Ureter (tissue), 1 donor: ENCODE results near the gene AVPR2. TPM values are rescaled to one million over a fixed set of nuclear protein-coding genes. Genes with fewer than 3 reads are reported as not detected.

Experiments used
- DNase-seq: peaks from one replicate; pipeline ENCODE4 v3.0.0-alpha.2; 2020; ENCODE audit warnings: low spot score
- total RNA-seq: library from RNA; stranded (reverse); gene quantifications from one replicate; pipeline ENCODE4 v1.2.4, GENCODE V29; 2023
- donor health status: DM: yes; HTN: yes; CAD: no.

AVPR2 gene
- total RNA-seq, 1 donor from 2014 or later: 2.3 TPM

DNA sequence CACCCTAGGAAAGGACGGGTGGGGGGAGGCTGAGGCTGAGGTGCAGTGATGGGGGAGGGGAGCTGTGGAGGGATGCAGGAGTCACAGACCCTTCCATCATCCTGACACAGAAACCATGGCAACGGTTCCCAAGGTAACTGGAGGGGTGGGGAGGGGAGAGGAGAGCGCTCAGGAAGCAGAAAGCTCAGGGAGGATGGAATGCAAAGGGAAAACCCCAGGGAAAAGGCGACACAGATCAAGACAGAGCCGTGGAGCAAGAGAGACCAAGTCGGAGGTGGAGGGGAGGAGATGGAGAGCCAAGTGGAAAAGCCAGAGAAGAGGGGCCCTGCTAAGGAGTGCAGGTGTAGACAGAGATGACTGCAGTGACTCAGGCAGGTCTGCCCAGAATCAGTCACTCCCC lies 33.0 kb upstream of the AVPR2 start:
- no peak for DNase-seq

DNA sequence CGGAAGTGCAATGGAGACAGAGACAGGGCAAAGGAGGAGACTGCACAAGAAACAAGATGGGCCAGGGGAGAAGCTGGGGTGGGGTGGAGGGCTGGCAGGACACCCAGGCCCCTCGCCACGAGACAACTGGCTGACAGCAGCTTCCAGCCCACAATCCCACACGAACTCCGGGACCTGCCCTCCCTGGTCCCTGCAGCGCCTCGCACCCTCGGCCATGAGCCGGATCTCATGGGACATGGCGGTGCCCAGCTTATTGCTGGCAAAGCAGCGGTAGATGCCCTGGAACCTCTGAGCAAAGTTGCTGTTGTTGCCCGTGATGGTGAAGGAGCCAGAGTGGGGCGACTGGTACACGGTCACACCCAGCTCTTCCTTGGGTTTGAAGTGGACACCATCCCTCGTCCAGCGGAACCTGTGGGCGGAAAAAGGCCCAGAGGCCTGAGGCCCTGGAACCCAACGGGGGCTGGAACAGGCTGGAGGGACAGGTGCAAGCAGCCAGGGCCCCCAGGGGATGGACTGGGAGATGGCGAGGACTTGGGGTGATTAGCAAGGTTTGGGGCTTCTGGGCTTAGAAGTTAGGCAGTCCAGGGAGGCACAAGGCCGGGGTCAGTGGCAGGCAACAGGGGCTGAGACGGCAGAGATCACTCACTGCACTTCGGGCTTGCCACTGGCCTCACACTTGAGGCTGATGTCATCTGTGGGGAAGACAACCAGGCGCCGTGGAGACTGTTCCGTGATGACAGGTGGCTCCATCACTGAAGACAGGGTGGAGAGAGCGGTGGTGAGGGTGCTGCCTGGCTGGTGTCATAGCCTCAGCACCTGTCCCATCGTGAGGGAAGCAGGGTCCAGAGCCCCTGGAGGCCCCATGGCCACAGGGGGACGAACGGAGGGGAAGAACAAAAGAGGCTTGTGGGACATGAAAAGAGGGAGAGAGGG lies 32.3 kb upstream of the AVPR2 start:
- no peak for DNase-seq

DNA sequence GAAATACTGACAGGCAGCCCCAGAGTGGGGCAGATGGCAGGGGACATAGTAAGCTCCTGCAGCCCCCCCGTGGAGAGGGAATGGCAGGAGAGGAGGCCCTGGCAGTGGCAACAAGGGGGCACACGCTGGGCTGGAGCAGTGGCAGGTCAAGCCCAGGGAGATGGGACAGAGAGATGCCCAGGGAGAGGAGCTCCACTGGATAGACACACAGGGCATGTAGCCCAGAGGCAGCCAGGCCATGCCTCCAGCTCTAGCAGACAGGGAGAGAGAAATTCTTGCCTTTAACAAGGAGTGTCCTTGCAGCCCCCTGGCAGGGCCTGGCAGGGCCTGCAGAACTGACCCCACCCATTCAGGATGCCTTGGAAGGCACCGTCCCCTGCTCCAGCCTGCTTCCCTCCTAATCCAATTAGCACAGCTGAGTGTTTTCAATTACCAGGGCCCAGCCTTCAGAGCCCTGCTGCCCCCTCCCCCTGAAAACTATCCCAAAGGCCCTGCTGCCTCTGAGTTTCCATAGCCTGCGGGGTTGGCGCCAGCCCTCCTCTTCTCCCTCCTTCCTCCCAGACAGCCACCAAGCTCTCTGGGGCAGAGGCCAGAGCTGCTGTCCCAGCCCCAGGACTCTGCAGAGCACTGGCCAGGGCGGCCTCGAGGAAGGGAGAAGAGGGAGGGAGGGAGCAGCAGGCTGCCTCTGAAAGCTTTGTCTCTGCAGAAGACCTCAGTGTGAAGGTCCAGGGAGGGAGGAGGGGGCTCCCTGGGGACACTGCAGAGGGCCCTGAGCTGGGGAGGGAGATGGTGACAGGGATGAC lies 31.0 kb upstream of the AVPR2 start:
- DNase-seq: no peak

DNA sequence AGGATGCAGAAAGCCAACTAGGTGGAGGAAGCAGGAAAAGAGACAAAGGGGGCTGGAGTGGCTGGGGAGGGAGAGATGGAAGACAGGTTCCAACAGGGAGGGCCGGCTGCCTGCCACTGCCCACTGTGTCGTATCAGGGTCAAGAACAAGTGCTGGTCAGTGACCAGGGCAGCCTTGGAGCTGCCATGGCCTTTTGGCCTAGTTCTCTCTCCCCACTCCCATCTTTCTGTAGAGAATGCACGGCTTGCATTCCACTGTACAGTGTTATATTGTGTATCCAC lies 30.4 kb upstream of the AVPR2 start:
- DNase-seq: no peak

DNA sequence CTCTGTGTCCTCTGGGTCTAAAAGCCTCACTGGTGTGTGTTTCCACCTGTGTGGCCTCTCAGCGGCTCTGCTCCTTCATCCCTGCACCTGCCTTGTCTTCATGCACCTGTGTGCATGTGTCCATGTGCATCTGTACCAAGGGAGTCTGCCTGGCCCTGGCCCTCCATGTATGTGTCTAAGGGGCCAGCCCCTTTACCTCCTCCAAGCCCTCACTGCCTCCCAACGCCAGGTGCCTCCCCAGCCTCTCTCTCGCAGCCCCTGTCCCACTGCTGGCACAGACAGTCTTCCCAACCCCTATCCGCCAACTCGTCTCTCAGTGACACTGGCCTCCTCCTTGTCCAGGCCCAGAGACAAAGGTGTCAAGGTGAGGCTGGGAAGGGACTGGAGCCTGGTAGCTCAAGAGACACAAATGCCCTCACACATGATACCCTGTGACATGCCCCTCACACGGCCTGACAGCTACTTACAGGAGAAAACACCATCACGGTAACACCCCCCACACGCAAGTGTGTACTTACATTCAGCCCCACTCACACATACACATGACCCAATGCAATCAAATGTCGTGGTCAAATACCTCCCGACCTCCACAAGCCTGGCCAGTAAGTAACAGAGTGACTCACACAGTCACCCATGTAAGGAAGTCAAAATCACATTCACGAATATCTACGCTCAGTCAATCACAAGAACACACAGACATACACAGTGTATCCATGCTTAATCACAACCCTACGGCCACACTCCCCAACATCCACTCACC lies 29.9 kb upstream of the AVPR2 start:
- no peak for DNase-seq

DNA sequence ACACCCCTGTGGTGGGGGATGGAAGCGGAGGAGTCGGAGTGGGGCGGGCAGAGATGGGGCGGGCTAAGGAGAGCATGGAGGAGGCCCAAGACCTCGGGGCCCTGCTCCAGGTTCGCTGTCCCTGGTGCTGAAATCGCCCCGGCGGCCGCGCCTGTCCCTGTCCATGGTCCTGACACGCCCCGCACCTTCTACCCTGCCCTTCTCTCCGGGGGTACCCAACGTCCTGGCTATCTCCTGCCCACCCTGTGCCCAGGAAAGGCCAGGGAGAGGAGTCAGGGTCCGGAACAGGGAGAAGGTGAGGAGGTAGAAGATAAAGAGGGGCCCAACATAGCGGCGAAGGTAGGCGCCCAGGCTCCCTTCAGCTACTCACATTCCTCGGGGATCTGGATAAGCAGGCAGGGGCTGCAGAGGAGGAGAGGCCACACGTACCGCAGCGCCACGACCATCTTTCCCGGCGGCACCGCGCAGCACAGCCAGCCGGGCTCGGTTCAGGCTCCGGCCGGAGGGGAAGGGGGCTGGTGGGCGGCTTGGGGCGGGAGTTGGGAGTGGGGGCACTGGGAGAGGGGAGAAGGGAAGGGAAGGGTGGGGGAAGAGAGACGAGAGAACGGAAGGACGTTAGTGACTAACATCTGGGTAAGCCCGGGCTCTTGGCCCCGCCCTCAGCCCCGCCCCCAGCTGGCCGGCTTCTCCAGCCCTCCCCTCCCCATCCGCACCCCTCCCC lies 28.9 kb upstream of the AVPR2 start:
- peak; percentile 62 for DNase-seq

DNA sequence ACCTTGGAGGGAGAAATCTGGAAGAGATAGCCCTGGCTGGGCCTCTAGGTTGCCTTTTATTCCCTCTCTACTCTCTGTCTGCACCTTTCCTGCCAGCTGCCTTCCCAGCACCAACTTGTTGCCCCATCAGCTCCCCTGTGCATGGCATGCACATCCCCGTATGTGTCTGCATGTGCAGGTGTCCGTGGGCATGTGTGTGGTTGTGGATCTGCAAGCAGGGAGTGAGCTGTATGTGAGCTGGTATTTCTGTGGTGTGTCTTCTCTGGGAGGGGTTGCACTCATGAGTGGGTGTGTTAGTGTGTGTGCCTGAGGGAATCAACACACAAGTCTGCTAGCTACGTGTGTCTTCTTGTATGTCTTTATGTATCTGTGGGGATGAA lies 28.4 kb upstream of the AVPR2 start:
- no peak for DNase-seq

DNA sequence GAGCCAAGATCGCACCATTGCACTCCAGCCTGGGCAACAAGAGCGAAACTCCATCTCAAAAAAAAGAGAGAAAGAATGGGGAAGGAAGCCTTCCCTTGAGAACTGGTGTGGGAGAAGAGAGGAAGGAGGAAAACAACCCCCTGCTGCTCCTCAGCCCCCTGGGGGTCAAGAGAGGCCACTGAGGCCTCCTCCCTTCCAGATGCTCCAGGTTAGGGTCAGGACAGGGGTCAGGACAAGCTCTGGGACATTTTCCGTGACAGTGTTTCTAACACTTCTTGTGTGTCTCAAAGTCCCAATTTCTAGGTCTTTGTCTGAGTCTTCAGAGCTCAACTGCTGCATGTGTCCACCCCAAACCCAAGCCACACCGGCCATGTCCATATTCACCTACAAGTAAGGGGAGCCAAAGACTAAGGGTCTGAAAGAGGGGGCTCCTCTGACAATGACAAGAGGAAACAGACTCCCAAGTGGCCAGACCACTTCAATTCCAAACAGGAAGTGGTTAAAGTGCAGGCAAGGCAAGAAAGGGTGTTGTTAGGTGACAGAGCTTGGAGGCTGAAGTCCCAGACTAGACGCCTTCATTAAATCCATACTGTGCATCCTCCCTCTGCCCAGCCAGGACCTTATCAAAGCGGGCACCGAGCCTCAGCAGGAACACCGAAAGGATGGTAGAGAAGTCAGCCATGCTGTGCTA lies 26.8 kb upstream of the AVPR2 start:
- no peak for DNase-seq

DNA sequence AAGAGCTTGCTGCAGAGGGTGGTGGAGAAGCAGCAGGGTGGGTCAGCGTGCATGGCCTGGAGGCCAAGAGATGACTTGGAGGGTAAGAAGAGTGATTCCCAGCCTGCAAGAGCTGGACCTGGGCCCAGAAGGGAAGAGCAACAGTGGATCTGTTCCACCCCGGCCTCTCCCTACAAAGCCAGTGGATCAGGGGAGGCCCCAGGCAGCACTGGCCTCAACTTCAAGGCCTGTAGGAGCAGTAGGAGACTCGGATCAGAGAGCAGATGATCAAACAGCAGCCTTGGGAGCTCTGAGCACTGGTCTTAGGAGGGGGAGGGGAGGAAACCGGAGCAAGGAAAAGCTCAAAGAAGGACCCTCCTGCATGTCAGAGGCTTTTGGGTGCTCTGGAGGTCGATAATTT lies 26.1 kb upstream of the AVPR2 start:
- DNase-seq: no peak

DNA sequence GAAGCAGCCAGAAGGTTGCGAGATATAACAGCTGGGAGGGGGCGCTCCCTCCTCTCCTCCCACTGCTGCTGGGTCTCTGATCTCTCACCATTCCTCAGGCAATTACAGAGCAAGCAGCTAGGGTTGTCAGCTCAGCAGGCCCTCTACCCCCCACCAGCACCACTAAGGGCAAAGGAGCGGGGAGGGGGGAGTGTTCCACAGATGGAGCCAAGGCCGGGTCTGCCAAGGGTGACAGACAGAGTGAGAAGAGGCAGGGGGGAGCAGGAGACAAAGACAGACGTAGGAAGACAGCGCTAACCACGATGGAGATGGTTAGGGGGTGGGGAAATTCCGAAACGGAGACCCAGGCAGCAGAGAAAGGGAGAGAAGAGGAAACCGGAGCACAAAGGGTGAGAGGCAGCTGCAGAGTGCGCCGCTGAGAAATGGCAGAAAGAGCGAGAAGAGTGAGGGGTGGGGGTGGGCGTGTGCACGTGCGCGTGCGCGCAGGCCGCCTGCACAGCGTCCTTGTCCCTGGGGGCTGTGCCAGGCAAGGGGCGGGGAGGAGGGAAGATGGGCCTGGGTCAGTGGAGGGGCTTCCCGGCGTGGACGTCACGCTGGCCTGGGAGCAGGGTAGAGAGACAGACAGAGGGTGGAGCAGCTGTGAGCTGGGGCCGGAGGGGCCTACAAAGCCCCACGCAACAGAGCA lies 25.4 kb upstream of the AVPR2 start:
- no peak for DNase-seq

DNA sequence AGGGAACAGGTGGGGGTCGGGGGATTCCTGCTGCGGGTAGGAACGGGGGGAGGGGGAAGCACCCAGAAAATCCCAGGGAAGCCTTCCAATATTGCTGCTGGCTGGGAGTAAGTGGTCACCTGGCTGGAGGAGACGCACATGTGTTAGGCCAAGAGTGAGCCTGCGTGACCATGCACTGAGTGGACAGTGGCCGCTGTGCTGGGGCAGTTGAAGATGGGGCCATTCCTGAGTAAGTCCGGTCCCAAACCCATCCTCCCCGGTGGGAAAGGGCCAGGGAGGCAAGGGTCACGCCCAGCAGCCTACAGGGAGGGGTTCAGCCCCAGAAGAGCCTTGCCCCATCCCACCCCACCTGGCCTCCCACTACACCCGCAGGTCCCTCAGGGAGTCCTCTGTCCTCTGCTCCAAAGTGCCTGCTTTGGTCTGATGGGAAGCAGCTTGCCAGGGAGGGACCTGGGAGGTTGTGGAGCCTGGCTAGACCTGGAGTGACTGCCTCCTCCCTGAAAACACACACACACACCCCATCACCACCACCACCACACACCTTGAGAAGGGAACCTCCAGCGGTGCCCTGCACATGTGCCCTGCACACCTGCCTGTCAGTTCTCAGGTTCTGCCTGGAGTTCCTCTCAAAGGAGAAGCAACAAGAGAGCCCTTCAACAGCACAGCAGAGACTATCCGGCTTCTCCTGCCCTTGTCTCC lies 24.6 kb upstream of the AVPR2 start:
- DNase-seq: no peak

DNA sequence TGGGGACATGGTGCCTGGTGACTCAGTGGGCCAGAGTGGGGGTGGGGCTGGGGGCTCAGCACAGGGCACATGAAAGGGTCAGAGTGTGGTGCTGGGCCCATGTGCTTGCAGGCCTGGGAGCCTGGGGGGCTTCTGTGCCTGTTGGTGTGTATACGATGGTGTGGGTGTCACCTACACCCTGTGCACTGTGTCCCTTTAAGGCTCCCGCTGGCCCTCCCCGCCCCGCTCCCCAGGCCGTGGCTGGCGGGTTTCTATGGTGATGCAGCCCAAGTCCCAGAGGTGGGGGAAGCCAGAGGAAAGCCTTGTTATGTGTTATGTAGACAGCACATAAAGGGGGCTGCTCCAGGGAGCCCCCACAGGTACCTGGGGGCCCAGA lies 24.0 kb upstream of the AVPR2 start:
- DNase-seq: no peak

DNA sequence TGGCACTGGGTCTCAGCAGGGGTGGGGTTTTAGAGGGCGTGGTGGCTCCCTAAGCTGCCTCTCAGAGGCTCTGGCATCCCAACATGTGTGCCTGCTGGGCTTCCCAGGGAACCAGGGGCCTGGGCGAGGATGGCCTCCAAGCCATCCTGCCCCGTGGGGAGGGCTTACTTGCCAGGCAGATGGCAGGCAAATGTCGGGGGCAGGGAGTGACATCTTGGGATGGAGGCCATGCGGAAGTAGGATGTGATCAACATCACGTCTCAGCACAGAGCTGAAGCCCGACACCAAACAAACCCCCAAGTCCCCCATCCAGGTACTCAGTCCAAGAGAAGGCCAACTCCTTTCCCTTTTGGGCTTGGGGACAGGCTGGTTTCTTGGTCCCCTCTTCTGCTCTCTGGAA lies 23.2 kb upstream of the AVPR2 start:
- no peak for DNase-seq

DNA sequence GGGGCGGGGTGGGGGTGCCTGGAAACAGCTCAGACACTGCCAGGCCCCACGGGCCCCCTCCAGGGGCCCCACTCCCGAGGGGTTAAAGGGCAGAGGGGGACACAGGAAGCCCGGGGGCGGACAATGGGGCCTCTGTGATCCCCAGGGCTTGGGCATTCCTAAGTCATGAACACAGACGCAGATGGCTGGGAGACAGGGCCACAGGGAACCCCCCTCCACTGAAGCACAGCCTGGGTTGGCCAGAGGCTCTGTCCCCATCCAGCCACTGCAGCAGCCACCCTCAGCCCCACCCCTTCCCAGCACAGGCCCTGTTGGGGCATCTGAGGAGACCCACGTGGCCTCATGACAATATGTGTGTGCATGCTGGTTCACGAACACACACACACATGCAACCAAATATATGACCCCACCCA lies 22.4 kb upstream of the AVPR2 start:
- no peak for DNase-seq

DNA sequence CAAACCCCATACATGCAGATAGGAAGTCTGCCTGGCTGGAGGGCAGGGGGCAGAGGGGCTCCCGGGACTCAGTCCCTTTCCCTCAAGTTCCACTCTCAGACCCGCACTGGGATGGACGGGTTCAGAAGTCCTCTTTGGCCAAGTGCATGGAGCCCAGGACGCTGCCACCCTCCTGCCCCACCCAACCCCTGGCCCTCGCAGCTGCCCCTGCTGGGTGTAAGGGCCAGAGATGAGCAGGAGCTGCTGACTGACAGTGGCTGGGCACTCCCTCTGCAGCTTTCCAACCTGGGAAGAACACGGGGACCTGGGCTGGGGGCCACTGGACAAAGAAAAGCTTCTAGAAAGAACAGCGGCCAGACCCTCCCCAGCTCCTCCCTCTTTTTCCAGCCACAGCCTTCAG lies 21.9 kb upstream of the AVPR2 start:
- DNase-seq: no peak

DNA sequence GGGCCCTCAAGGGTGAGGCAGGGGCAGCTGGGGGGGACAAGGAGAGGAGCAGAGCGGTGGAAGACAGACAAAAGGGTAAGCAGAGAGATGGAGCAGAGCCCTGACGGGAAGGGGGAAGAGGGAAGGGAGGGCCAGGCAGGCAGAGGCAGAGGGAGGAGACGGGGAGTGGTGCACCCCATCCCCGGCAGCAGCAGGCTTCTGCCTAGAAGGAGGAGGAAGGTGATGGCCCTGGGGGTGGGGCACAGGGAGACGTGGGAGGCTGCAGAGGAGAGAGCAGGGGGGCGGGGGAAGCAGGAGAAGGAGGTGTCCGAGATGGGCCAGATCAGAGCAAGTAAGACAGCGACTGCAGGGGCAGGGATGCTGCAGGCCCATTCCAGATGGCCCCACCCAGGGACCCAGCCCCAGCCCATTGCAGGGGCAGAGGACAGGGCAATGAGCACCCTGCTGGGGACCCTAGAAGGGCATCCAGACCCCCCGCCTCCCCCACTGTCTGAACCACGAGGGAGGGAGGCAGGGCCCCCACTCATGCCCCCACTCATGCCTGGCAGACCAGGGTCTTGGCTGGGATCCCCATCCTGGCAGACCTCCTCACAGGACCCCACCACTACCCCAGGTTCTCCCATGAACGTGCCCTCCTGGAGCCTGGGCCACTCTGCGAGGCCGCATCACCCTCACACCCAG lies 21.2 kb upstream of the AVPR2 start:
- no peak for DNase-seq

DNA sequence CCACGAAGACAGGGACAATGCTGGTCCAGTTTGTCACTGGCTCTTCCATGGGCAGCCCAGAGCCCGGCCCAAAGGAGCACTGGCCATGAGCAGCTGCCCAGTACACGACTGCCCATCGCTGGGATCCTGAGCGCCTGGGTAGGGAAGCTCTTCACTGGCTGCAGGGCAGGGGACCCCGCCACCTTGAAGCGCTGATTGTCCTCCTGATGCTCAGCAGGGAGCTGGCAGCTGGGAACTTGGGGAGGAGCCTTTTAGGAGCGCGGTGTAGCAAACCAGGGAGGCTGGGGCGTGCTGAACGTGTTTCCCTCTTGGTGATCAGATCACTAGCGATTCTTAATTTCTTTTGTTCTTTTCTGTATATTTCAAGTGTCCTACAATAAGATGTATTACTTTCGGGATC lies 20.3 kb upstream of the AVPR2 start:
- no peak for DNase-seq

DNA sequence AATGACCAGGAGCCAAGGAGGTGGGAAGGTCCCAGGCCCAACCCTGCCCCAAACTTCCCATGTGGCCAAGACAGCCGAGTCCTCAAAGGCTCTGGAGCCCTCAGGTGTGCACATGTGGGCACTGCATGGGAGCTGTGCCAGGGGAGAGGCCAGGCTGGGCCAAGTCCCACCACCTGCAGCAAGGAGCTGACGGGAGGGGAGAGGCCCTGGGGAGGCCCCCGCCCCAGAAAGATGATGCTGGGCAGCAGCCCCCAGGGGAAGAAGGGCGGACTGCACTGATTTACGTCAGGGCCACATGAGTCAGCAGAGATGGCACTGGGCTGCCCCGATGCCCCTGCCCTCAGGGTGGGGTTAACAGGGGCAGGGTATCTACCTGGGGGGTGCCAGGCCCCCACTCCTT lies 19.9 kb upstream of the AVPR2 start:
- no peak for DNase-seq

DNA sequence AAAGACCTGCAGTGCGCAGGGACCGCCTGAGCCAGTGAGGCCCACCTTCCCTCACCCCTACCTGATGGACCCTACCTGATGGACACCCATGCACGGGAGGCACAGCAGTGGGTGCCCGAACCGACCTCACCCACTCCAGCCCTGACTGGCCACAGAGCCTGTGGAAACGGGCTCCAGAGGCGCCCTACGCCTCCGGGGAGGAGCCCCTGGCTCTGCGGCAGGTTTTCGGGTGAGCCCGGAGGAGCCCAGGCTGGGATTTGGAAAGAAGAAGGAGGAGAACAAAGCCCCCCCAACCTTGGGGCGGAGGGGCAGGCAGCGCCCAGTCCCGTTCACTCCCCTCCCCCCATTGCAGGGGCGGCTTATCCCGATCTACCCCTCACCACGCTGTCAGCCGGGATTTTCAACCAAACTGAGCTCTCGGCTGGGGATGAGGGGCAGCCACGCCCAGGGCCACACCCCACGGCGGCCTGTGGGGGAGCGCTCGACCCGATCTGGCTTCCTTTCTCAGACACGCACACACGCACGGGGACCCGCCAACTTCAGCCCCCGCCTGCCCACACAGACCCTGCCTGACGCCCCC lies 19.2 kb upstream of the AVPR2 start:
- DNase-seq: no peak
